H9 (cell line): ENCODE data around the gene N4BP2. TPM values are rescaled to one million over a fixed set of nuclear protein-coding genes. Genes with fewer than 3 reads are reported as not detected.
"Not testable (repeated sequence)": the region's sequence is repeated elsewhere in the genome, so short reads cannot be mapped to it uniquely, and the experiment has no call there.

Experiments used
- DNase-seq: peaks from one replicate; pipeline ENCODE4 v3.0.0-alpha.2; 2017
- H2AFZ ChIP-seq: one replicate; pipeline ENCODE4 v1.6.1; 2013; ENCODE audit warnings: mild to moderate bottlenecking, low read length, control low read depth, moderate library complexity
- H2AK5ac ChIP-seq: 2 replicates; pipeline ENCODE4 v1.6.1; 2013; ENCODE audit warnings: low read length, control low read depth, mixed read lengths; ENCODE audit not compliant: insufficient read length
- H2BK120ac ChIP-seq: one replicate; pipeline ENCODE4 v1.6.1; 2013; ENCODE audit warnings: low read depth, mild to moderate bottlenecking, low read length, control low read depth, inconsistent platforms; ENCODE audit not compliant: poor library complexity, severe bottlenecking
- H2BK12ac ChIP-seq: 2 replicates; pipeline ENCODE4 v1.6.1; 2013; ENCODE audit warnings: low read length, control low read depth, mixed read lengths, low read depth; ENCODE audit not compliant: insufficient read length
- H2BK15ac ChIP-seq: 2 replicates; pipeline ENCODE4 v1.6.1; 2013; ENCODE audit warnings: low read depth, low read length, control low read depth
- H2BK20ac ChIP-seq: one replicate; pipeline ENCODE4 v1.6.1; 2013; ENCODE audit warnings: low read depth, mild to moderate bottlenecking, low read length, control low read depth, inconsistent platforms; ENCODE audit not compliant: poor library complexity, severe bottlenecking
- H2BK5ac ChIP-seq: 2 replicates; pipeline ENCODE4 v1.6.1; 2013; ENCODE audit warnings: low read length, control low read depth, mixed read lengths; ENCODE audit not compliant: insufficient read length
- H3K14ac ChIP-seq: 2 replicates; pipeline ENCODE4 v1.6.1; 2013; ENCODE audit warnings: low read length, control low read depth; ENCODE audit not compliant: insufficient read depth
- H3K18ac ChIP-seq: 2 replicates; pipeline ENCODE4 v1.6.1; 2013; ENCODE audit warnings: low read depth, mild to moderate bottlenecking, mixed read lengths, low read length, control low read depth; ENCODE audit not compliant: insufficient read length
- H3K23ac ChIP-seq: 2 replicates; pipeline ENCODE4 v1.6.1; 2013; ENCODE audit warnings: low read length, control low read depth, mixed read lengths, low read depth; ENCODE audit not compliant: insufficient read length
- H3K23me2 ChIP-seq: 2 replicates; pipeline ENCODE4 v1.6.1; 2013; ENCODE audit warnings: low read depth, mild to moderate bottlenecking, mixed read lengths, low read length, control low read depth; ENCODE audit not compliant: insufficient read length, poor library complexity, severe bottlenecking
- H3K27ac ChIP-seq: 2 replicates; pipeline ENCODE4 v1.5.1; 2013; ENCODE audit warnings: low read length, control low read depth, mixed read lengths, low read depth; ENCODE audit not compliant: insufficient read length
- H3K27me3 ChIP-seq: 2 replicates; pipeline ENCODE4 v1.6.1; 2013; ENCODE audit warnings: low read length, control low read depth, inconsistent platforms; ENCODE audit not compliant: insufficient read depth
- H3K4ac ChIP-seq: 2 replicates; pipeline ENCODE4 v1.6.1; 2013; ENCODE audit warnings: low read depth, mild to moderate bottlenecking, control low read depth, inconsistent platforms, low read length, moderate library complexity
- H3K4me1 ChIP-seq: 2 replicates; pipeline ENCODE4 v1.6.1; 2013; ENCODE audit warnings: low read length, control low read depth, inconsistent platforms; ENCODE audit not compliant: insufficient read depth
- H3K4me2 ChIP-seq: 2 replicates; pipeline ENCODE4 v1.6.1; 2013; ENCODE audit warnings: low read length, control low read depth, mixed read lengths; ENCODE audit not compliant: insufficient read length, insufficient read depth
- H3K56ac ChIP-seq: 2 replicates; pipeline ENCODE4 v1.6.1; 2013; ENCODE audit warnings: low read depth, mild to moderate bottlenecking, mixed read lengths, low read length, control low read depth; ENCODE audit not compliant: insufficient read length
- H3K79me1 ChIP-seq: 2 replicates; pipeline ENCODE4 v1.6.1; 2013; ENCODE audit warnings: low read depth, mild to moderate bottlenecking, moderate library complexity, low read length, control low read depth, inconsistent platforms; ENCODE audit not compliant: insufficient read depth, poor library complexity, severe bottlenecking
- H3K79me2 ChIP-seq: 2 replicates; pipeline ENCODE4 v1.6.1; 2013; ENCODE audit warnings: low read length, control low read depth, inconsistent platforms; ENCODE audit not compliant: insufficient read depth
- H3K9ac ChIP-seq: 2 replicates; pipeline ENCODE4 v1.6.1; 2013; ENCODE audit warnings: low read length, control low read depth, mixed read lengths; ENCODE audit not compliant: insufficient read length; ENCODE audit errors: extremely low read depth
- H3K9me3 ChIP-seq: one replicate; pipeline ENCODE4 v1.6.1; 2013; ENCODE audit warnings: low read depth, low read length, inconsistent platforms; ENCODE audit not compliant: control insufficient read depth
- H3T11ph ChIP-seq: one replicate; pipeline ENCODE4 v1.6.1; 2013; ENCODE audit warnings: mild to moderate bottlenecking, low read length, control low read depth, inconsistent platforms
- H4K20me1 ChIP-seq: one replicate; pipeline ENCODE4 v1.6.1; 2013; ENCODE audit not compliant: control insufficient read depth, insufficient read length, insufficient read depth
- H4K5ac ChIP-seq: 2 replicates; pipeline ENCODE4 v1.6.1; 2013; ENCODE audit warnings: low read depth, mild to moderate bottlenecking, mixed read lengths, low read length, control low read depth; ENCODE audit not compliant: insufficient read length
- H4K8ac ChIP-seq: replicated peaks from 2 replicates; pipeline ENCODE4 v1.6.1; 2013; ENCODE audit warnings: low read length, control low read depth, mixed read lengths, low read depth; ENCODE audit not compliant: insufficient read length
- H4K91ac ChIP-seq: 2 replicates; pipeline ENCODE4 v1.6.1; 2013; ENCODE audit warnings: low read depth, mild to moderate bottlenecking, moderate library complexity, mixed read lengths, low read length, control low read depth; ENCODE audit not compliant: insufficient read length
- H3K27ac Mint-ChIP-seq, 3 experiments: 2 replicates in 2 of 3; 3 replicates in 1 of 3; pipeline ENCODE4 v1.8.0; 2020 to 2021; ENCODE audit warnings: mixed read lengths in 3 of 3, mild to moderate bottlenecking in 1 of 3, moderate library complexity in 1 of 3
- H3K27me3 Mint-ChIP-seq: 2 replicates; pipeline ENCODE4 v1.8.0; 2021; ENCODE audit warnings: low read depth, mild to moderate bottlenecking, moderate library complexity, mixed read lengths
- H3K36me3 Mint-ChIP-seq, 3 experiments: 2 replicates in 2 of 3; 3 replicates in 1 of 3; pipeline ENCODE4 v1.8.0; 2020 to 2021; ENCODE audit warnings: low read depth in 3 of 3, mixed read lengths in 3 of 3; ENCODE audit not compliant: insufficient read depth in 1 of 3
- H3K4me1 Mint-ChIP-seq, 2 experiments: 2 replicates each; pipeline ENCODE4 v1.8.0; 2020; ENCODE audit warnings: mixed read lengths in 2 of 2
- H3K4me3 Mint-ChIP-seq, 2 experiments: 2 replicates in 1 of 2; 3 replicates in 1 of 2; pipeline ENCODE4 v1.8.0; 2020 to 2021; ENCODE audit warnings: mild to moderate bottlenecking in 2 of 2, mixed read lengths in 2 of 2, moderate library complexity in 1 of 2
- H3K9me3 Mint-ChIP-seq, 2 experiments: 2 replicates in 1 of 2; 3 replicates in 1 of 2; pipeline ENCODE4 v1.8.0; 2020; ENCODE audit warnings: mild to moderate bottlenecking in 2 of 2, mixed read lengths in 2 of 2, moderate library complexity in 1 of 2
- WGBS: extraction: QIAGEN DNeasy Blood & Tissue Kit; methylation state at CpG from one replicate; pipeline ENCODE4 v1.1.7; 2013; ENCODE audit warnings: missing lambda C conversion rate, low lambda C conversion rate, mixed read lengths; ENCODE audit not compliant: insufficient read length; ENCODE audit errors: extremely low coverage; 5-methylcytosine and 5-hydroxymethylcytosine counted together
- total RNA-seq: library from RNA; stranded (reverse); gene quantifications from 2 replicates; pipeline ENCODE4 v1.2.1, GENCODE V29; 2021
- TF ChIP-seq, protein P1 (sequence below): fragments of 200-600 bp; sonication (generic); conservative IDR thresholded peaks from 3 replicates; pipeline ENCODE4 v1.8.0; 2021; ENCODE audit warnings: antibody characterized with exemption, mild to moderate bottlenecking

N4BP2 gene
- total RNA-seq, 1 experiment from 2014 or later, result 35.0 TPM

GRCh38 chr4:40140196-40140595 is 83.5 kb downstream of the N4BP2 start:
- H4K8ac ChIP-seq, result no peak overlapping the region
- no peak overlapping the region for H2AFZ ChIP-seq
- TF ChIP-seq, protein P1, sequence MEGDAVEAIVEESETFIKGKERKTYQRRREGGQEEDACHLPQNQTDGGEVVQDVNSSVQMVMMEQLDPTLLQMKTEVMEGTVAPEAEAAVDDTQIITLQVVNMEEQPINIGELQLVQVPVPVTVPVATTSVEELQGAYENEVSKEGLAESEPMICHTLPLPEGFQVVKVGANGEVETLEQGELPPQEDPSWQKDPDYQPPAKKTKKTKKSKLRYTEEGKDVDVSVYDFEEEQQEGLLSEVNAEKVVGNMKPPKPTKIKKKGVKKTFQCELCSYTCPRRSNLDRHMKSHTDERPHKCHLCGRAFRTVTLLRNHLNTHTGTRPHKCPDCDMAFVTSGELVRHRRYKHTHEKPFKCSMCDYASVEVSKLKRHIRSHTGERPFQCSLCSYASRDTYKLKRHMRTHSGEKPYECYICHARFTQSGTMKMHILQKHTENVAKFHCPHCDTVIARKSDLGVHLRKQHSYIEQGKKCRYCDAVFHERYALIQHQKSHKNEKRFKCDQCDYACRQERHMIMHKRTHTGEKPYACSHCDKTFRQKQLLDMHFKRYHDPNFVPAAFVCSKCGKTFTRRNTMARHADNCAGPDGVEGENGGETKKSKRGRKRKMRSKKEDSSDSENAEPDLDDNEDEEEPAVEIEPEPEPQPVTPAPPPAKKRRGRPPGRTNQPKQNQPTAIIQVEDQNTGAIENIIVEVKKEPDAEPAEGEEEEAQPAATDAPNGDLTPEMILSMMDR, result no peak
- no peak overlapping the region for H2BK12ac ChIP-seq
- H3K18ac ChIP-seq, result no peak overlapping the region
- H3K9me3 ChIP-seq, result no peaks in the 10 kb centered on the region
- H4K20me1 ChIP-seq, result no peaks in the 10 kb centered on the region
- H3K4me2 ChIP-seq, result no peak overlapping the region
- H3K4me1 ChIP-seq, result no peaks in the 10 kb centered on the region
- no peak overlapping the region for H3K56ac ChIP-seq
- no peaks in the 10 kb centered on the region for H3K27me3 ChIP-seq
- no peaks in the 10 kb centered on the region for H3K27me3 Mint-ChIP-seq
- no peaks in the 10 kb centered on the region for H3K79me1 ChIP-seq
- H3K9ac ChIP-seq, result no peak overlapping the region
- no peak overlapping the region for H2BK5ac ChIP-seq
- no peak overlapping the region for H3K4ac ChIP-seq
- no peak overlapping the region for H3T11ph ChIP-seq
- H2BK120ac ChIP-seq, result no peak overlapping the region
- H3K23me2 ChIP-seq, result no peaks in the 10 kb centered on the region
- DNase-seq, result no peak
- H3K4me3 Mint-ChIP-seq, result no peak overlapping the region
- no peak overlapping the region for H3K27ac Mint-ChIP-seq
- no peak overlapping the region for H2BK15ac ChIP-seq
- no peak overlapping the region for H3K27ac ChIP-seq
- no peak overlapping the region for H3K23ac ChIP-seq
- no peak overlapping the region for H4K5ac ChIP-seq
- H4K91ac ChIP-seq, result no peak overlapping the region
- H3K14ac ChIP-seq, result no peak overlapping the region
- no peaks in the 10 kb centered on the region for H3K4me1 Mint-ChIP-seq
- H2BK20ac ChIP-seq, result no peak overlapping the region
- no peaks in the 10 kb centered on the region for H3K79me2 ChIP-seq
- peaks cover 59 to 78% (median 76%) of the 10 kb centered on the region in 3 experiments for H3K36me3 Mint-ChIP-seq
- peaks cover 12 to 16% of the 10 kb centered on the region in 2 experiments; a peak in 4 of 5 replicates for H3K9me3 Mint-ChIP-seq
- no peak overlapping the region for H2AK5ac ChIP-seq

- not testable (repeated sequence) for H3K14ac ChIP-seq, H3K23me2 ChIP-seq, H3K9me3 ChIP-seq, H3K4ac ChIP-seq, H3K27me3 Mint-ChIP-seq, H3K18ac ChIP-seq, H3K27ac Mint-ChIP-seq, H3K23ac ChIP-seq, H3K4me2 ChIP-seq, DNase-seq, H3T11ph ChIP-seq, H4K20me1 ChIP-seq, H3K9ac ChIP-seq, H3K27ac ChIP-seq, H3K27me3 ChIP-seq, H3K4me1 Mint-ChIP-seq, H2BK20ac ChIP-seq, H4K91ac ChIP-seq, H4K8ac ChIP-seq, H2BK15ac ChIP-seq, H3K79me1 ChIP-seq, H2AFZ ChIP-seq, H3K4me1 ChIP-seq, H3K56ac ChIP-seq, H3K79me2 ChIP-seq, H2BK120ac ChIP-seq, H2BK5ac ChIP-seq, H4K5ac ChIP-seq, H3K4me3 Mint-ChIP-seq, H2BK12ac ChIP-seq, H2AK5ac ChIP-seq
- Mint-ChIP-seq H3K36me3 (peaks cover 60 to 79% (median 77%) of the 10 kb centered on the region in 3 experiments), H3K9me3 (peaks cover 12 to 16% of the 10 kb centered on the region in 2 experiments; a peak in 4 of 5 replicates)
- WGBS, result no CpG with 5 or more reads among the region's 4 CpGs
Observed at GRCh38 chr4:40140597-40140996, 83.9 kb downstream of the N4BP2 start.
